Gastroesophageal sphincter (tissue), 3 donors: ENCODE results near the gene SLC25A25.

Source experiments
- CTCF ChIP-seq, 4 experiments: fragments of 200-600 bp in 2 of 4; fragments of 450-650 bp in 2 of 4; sonication (generic) in 1 of 4; IDR thresholded peaks; one replicate each; pipeline ENCODE4 v1.5.1; 2017 to 2019; ENCODE audit warnings: antibody characterized with exemption in 4 of 4, mild to moderate bottlenecking in 2 of 4, moderate library complexity in 2 of 4
- EP300 ChIP-seq: sonication (generic); formaldehyde crosslinking; IDR thresholded peaks from one replicate; pipeline ENCODE4 v1.6.1; 2017; ENCODE audit warnings: antibody characterized with exemption, mild to moderate bottlenecking
- POLR2A ChIP-seq, 2 donors: fragments of 450-650 bp; IDR thresholded peaks; one replicate each; pipeline ENCODE4 v1.6.1; 2017; ENCODE audit warnings: antibody characterized with exemption in 2 of 2, mild to moderate bottlenecking in 2 of 2, moderate library complexity in 1 of 2

- TF ChIP-seq POLR2A (IDR thresholded peaks at IDR 0.05) = no peak
- no peak for TF ChIP-seq CTCF (IDR thresholded peaks at IDR 0.05)
- TF ChIP-seq EP300 = no peak
Observed at GRCh38 chr9:128027705-128028104, 40.3 kb upstream of the SLC25A25 start.
